NCI-H128 (cell line): ENCODE measurements around the gene MAGI1.
"Not testable (repeated sequence)": the region's sequence is repeated elsewhere in the genome, so short reads cannot be mapped to it uniquely, and the experiment has no call there.

Experiments used
- DNase-seq: peaks from one replicate; lab custom pipeline; 2025; ENCODE audit not compliant: unreplicated experiment; lab: John Stamatoyannopoulos, UW

The MAGI1 gene

GRCh38 chr3:66041116-66041515 lies 2.4 kb upstream of the MAGI1 start:
- no peak for DNase-seq

DNA sequence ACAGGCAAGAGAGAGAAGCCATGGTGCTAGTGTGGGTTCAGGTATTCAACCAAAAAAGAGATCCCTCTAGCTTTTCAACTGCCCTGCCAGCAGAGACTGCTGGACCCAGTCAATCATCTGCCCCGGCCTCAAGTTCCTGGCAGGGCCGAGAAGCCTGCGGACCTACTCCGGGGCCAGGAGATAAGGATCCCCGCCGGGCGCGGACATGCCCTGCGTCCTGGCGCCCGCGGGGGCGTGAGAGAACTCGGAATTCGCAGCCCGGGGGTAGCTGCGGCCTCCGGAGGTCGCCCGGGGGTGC lies 821 bp upstream of the MAGI1 start:
- no peak for DNase-seq

GRCh38 chr3:66038384-66038725 lies 363 bp downstream of the MAGI1 start:
- DNase-seq, result no peak

DNA sequence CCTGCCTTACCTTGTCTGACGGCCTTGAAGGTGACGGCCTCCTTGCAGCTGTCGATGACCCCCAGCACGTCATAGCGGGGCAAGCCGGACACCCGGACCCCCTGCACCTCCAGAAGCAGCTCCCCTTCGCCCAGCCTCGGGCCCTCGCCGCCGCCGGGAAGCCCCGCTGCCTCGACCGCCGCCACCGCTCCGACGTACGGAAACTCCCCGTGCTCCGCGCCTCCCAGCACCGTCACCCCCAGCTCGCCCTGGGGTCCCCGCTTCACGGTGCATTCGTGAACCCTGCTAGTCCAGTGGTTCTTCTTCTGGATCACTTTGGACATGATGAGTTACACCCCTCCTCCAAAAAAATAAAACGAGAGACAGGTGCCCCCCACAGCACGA lies 740 bp downstream of the MAGI1 start:
- no peak for DNase-seq

GRCh38 chr3:66037330-66037985 lies 1.3 kb downstream of the MAGI1 start:
- no peak for DNase-seq

DNA sequence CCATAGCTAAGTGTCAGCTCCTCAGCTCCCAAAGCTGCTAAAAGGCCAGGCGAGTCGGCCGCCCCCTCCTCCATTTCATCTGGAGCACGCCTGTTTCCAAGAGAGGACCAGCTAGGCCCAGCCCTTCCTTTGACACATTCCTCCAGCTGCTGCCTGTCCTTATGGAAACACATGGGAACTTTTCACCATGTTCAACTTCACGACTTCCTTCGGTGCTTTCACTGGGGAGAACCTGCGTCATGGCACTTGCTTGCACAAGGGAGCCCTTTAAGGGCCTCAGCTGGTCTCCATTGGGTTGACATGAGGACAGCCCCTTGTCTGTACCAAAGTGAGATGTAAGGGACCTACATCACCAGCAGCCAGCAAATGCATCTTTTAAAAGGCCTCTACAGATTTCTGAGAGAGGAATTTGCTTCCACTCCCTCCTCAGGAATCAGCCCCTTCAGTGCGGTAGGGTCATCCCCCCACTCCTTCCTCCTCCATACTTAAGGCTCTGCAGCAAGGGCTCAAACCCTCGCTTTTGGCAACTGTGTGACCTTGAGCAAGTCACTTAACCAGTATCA lies 2.1 kb downstream of the MAGI1 start:
- no peak for DNase-seq

GRCh38 chr3:66035763-66036477 lies 2.8 kb downstream of the MAGI1 start:
- no peak for DNase-seq

DNA sequence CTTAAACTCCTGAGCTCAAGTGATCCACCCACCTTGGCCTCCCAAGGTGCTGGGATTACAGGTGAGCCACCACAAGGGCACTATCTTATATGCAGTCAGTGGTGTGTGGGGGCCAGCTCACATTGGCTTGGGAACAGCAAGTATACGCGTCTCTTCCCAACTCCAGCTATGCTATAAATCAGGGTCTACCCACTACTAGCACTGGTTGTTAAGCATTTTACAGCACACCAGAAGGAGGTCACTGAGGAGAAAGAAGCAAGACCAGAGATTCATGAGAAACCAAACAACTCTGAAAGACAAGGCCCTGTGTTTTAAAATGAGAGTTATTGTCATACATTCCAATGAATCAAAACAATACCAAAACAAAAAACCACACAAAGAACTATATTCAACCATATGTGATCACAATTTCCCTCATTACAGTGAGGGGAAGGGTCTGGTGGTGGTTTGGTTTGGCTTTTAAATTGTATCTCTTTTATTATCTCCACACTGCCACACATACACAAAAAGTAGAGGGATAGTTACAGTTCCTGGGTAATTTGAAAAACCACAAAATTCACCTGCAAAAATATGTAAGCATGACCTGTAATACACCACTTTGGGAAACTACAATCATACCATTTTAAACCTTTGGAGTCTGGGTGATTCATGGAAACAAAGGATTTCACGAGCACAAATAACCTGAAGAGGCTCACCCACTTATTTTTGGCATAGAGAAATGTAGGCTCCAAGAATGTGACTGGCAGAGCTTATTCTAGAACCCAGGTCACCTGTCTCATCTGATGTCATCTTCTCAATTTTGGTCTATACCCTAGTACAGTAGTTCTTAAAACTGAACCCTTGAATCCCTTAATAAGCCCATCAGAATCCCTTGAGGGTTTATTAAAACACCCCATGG lies 5.2 kb downstream of the MAGI1 start:
- no peak for DNase-seq

DNA sequence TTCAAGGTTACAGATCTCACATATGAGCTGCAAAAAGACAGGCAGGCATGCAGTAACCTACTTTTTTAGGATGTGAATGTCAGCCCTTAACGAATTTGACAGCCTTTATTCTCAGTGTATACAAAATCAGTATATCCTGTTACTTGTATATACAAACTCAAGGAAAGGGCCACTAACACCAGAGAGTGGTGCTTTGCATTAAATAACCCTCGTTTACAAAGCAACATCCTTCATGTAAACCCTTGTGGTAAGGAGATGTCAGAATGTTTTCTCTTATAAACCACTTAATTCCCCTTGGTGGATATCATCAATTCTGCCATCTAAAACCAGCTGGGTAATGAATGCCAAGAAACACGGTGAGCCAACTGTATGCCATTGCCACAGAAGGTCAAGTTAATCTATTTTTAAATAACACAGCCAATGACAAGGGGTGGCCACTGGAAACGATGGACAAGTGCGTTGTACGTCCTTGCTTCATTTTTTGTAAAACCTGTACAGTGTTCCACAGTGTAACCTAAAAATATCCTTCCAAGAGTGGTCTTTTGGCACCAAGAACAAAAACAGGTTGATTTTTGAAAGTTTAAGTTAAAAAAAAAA lies 7.5 kb downstream of the MAGI1 start:
- no peak for DNase-seq

- DNase-seq, result no peak
Measured at GRCh38 chr3:66029443-66029842, 9.3 kb downstream of the MAGI1 start.

DNA sequence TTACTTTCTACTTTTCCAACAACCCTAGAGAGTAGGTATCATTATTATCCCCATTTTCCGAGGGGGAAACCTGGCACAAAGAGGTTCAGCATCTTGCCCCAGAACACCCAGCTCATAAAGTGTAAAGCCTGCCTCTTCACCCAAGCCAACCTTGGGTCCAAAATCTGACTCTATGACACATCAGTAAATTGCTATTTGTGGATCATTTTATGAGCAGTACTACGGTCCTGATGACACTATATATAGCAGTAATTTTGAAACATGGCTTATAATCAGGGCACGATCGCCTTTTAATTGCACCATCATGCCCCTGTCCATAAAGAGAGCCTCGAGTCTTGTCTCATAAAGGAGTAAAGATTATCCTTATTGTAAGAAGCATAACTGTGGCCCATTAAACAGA lies 9.7 kb downstream of the MAGI1 start:
- DNase-seq, result no peak

DNA sequence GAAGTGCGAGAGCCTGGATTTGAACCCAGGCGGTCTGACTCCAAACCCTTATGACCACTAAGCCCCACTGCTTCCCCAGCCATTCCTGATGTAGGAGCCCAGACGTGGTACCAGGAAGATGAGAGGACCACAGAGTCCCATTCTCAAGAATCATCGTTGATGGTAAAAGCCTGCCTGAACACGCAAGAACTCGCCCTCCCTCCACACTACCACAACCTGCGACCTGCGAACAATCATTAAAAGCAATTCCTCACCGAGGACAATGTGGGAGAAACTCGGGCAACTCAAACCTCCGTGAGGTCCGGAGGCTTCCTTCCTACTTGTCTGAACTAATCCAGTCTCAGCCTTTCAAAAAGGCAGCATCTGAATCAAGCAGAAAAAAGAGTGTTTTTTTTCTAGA lies 10.3 kb downstream of the MAGI1 start:
- DNase-seq, result no peak

GRCh38 chr3:66027099-66027498 lies 11.6 kb downstream of the MAGI1 start:
- DNase-seq, result not testable (repeated sequence)

GRCh38 chr3:66023738-66024385 lies 14.9 kb downstream of the MAGI1 start:
- DNase-seq, result no peak

GRCh38 chr3:66023229-66023628 lies 15.5 kb downstream of the MAGI1 start:
- DNase-seq, result no peak

DNA sequence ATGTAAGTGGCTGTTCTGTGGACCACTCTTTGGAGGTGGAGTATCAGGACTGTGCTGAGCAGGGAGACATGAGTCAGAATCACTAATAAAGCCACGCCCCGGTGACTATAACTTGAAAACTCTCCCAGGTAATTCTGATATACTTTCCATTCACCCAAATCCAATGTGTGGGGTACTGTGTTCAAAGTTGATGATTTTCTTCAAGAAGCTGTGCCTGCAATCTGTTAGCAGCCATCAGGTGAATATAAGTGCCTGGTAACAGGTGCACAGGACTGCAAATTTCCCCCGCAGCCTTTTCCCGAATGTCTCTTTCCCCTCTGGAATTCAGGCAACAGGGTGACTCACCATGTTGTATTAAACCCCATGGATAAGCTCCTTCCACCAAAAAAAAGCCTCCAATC lies 17.0 kb downstream of the MAGI1 start:
- DNase-seq, result no peak

- DNase-seq, result no peak
Measured at GRCh38 chr3:66019896-66020295, 18.8 kb downstream of the MAGI1 start.

- no peak for DNase-seq
Measured at GRCh38 chr3:66018057-66019033, 20.4 kb downstream of the MAGI1 start.

DNA sequence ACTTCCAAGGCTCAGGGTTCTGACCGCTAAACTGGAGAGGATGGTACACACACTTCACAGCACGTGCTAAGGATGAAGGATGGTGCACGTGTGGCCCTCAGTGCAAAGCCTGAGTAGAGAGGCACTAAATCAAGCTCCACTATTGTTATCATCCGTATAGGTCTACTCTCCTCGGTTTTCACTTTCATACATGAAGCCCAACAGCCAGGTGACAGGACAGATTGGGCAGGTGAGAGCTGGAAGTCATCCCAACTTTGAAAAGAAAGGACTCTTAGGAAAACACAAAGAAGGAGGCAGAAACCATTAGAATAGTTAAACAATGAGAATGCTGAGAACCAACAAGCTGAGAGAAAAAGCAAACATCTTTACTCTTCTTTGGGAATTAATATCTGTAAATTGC lies 21.1 kb downstream of the MAGI1 start:
- DNase-seq, result no peak

GRCh38 chr3:66017084-66017483 lies 21.6 kb downstream of the MAGI1 start:
- DNase-seq, result no peak
